ENCODE results near the gene TEKT4. TPM values are rescaled to one million over a fixed set of nuclear protein-coding genes. Genes with fewer than 3 reads are reported as not detected.
"Not testable (repeated sequence)": the region's sequence is repeated elsewhere in the genome, so short reads cannot be mapped to it uniquely, and the experiment has no call there.

Gene TEKT4
- not detected in 2 replicates for total RNA-seq

GRCh38 chr2:94871226-94872087 is at the start of gene TEKT4:
TSS of gene TEKT4 (plus strand) at chr2:94871430. CDS start at chr2:94871580, 150 bp downstream.
- peak; percentile 21 for DNase-seq (ENCODE audit: low read depth)
- TF ChIP-seq, protein P1, sequence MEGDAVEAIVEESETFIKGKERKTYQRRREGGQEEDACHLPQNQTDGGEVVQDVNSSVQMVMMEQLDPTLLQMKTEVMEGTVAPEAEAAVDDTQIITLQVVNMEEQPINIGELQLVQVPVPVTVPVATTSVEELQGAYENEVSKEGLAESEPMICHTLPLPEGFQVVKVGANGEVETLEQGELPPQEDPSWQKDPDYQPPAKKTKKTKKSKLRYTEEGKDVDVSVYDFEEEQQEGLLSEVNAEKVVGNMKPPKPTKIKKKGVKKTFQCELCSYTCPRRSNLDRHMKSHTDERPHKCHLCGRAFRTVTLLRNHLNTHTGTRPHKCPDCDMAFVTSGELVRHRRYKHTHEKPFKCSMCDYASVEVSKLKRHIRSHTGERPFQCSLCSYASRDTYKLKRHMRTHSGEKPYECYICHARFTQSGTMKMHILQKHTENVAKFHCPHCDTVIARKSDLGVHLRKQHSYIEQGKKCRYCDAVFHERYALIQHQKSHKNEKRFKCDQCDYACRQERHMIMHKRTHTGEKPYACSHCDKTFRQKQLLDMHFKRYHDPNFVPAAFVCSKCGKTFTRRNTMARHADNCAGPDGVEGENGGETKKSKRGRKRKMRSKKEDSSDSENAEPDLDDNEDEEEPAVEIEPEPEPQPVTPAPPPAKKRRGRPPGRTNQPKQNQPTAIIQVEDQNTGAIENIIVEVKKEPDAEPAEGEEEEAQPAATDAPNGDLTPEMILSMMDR (IDR thresholded peaks at IDR 0.05; ENCODE audit: insufficient read depth, low read length, poor library complexity, severe bottlenecking): no peak
- peak within 1 kb of the TSS; percentile 21 for H3K4me3 ChIP-seq (ENCODE audit: low read depth, low read length)
- H3K36me3 ChIP-seq (ENCODE audit: control insufficient read depth, insufficient read depth, low read length): no peaks in the 10 kb centered on the region
- H3K27me3 ChIP-seq (ENCODE audit: control insufficient read depth, insufficient read depth, low read length): peaks cover 33% of the 10 kb centered on the region

DNA sequence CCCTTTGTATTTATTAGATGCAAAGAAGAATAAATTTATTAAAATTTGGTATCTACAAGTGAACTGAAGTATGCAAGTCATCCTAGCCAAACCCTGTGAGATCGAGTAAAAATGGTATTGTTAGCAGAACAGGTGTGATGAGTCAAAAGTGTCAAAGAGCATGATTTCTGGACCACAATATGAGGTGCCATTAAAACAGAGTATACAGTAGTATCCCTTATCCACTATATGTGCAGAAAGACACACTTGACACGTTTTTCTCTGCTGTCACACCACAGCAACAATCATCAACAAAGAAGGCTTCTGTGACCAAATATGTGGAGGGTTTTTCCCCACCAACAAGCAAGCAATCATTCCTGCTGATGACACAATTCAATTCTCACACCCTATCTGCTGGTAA is 32.0 kb upstream of the TEKT4 start:
- H3K27me3 ChIP-seq (ENCODE audit: control insufficient read depth, insufficient read depth, low read length); H3K36me3 ChIP-seq (ENCODE audit: control insufficient read depth, insufficient read depth, low read length); H3K4me3 ChIP-seq (ENCODE audit: low read depth, low read length); DNase-seq (ENCODE audit: low read depth): not testable (repeated sequence)

DNA sequence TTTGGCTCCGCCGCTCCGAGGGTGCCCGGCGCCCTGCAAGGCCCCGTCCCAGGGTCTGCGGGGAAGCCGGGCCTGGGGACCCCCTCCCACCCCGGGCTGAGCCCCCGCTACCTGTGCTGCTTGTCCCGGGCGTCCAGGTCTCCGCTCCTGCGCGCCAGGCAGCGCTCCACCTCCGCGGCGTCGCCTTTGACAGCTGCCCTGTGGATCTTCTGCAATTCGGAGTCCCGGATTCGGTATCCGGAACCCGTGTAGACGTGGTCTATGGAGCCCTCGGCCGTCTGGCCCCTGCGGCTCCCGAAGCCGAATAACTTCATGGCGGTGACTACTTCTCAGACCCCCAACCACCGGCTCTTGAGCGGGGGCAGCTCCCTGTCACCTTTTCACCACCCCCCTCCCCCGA is 14.4 kb upstream of the TEKT4 start:
- not testable (repeated sequence) for DNase-seq (ENCODE audit: low read depth)
- H3K4me3 ChIP-seq (ENCODE audit: low read depth, low read length): peak overlapping the region; percentile 12

GRCh38 chr2:94857367-94858162 is 13.7 kb upstream of the TEKT4 start:
- DNase-seq (ENCODE audit: low read depth); H3K4me3 ChIP-seq (ENCODE audit: low read depth, low read length); H3K36me3 ChIP-seq (ENCODE audit: control insufficient read depth, insufficient read depth, low read length): not testable (repeated sequence)
- peaks cover 37% of the 10 kb centered on the region for H3K27me3 ChIP-seq (ENCODE audit: control insufficient read depth, insufficient read depth, low read length)
- TF ChIP-seq, protein P1 (IDR thresholded peaks at IDR 0.05; ENCODE audit: insufficient read depth, low read length, poor library complexity, severe bottlenecking): peak; percentile 15

More for the DNA sequence above, 14.4 kb upstream of the TEKT4 start:
- peaks cover 32% of the 10 kb centered on the region for H3K27me3 ChIP-seq (ENCODE audit: control insufficient read depth, insufficient read depth, low read length)
- H3K36me3 ChIP-seq (ENCODE audit: control insufficient read depth, insufficient read depth, low read length): not testable (repeated sequence)

GRCh38 chr2:94858163-94858888 is 12.9 kb upstream of the TEKT4 start:
- DNase-seq (ENCODE audit: low read depth); H3K36me3 ChIP-seq (ENCODE audit: control insufficient read depth, insufficient read depth, low read length); H3K4me3 ChIP-seq (ENCODE audit: low read depth, low read length): not testable (repeated sequence)
- H3K27me3 ChIP-seq (ENCODE audit: control insufficient read depth, insufficient read depth, low read length): peaks cover 40% of the 10 kb centered on the region

GRCh38 chr2:94861308-94862152 is 9.7 kb upstream of the TEKT4 start:
- TF ChIP-seq, protein P1 (IDR thresholded peaks at IDR 0.05; ENCODE audit: insufficient read depth, low read length, poor library complexity, severe bottlenecking): no peak
- H3K27me3 ChIP-seq (ENCODE audit: control insufficient read depth, insufficient read depth, low read length): peaks cover 41% of the 10 kb centered on the region
- H3K36me3 ChIP-seq (ENCODE audit: control insufficient read depth, insufficient read depth, low read length): no peaks in the 10 kb centered on the region
- DNase-seq (ENCODE audit: low read depth): no peak
- H3K4me3 ChIP-seq (ENCODE audit: low read depth, low read length): no peak overlapping the region

DNA sequence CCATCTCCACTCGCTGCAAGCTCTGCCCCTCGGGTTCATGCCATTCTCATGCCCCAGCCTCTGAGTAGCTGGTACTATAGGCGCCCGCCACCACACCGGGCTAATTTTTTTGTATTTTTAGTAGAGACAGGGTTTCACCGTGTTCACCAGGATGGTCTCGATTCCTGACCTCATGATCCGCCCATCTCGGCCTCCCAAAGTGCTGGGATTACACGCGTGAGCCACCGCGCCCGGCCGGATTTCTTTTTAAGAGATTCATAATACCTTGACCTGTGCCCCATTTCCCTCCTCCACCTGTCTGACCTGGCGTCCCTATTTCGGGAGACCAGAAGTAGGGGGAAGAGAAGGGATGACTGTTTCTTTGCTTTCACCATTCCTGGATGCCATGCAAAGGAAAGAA is 8.3 kb upstream of the TEKT4 start:
- H3K4me3 ChIP-seq (ENCODE audit: low read depth, low read length); DNase-seq (ENCODE audit: low read depth); H3K36me3 ChIP-seq (ENCODE audit: control insufficient read depth, insufficient read depth, low read length): not testable (repeated sequence)
- peaks cover 31% of the 10 kb centered on the region for H3K27me3 ChIP-seq (ENCODE audit: control insufficient read depth, insufficient read depth, low read length)

All from kidney epithelial cell (primary cell).